ENCODE results near the gene CETN1.

DNA sequence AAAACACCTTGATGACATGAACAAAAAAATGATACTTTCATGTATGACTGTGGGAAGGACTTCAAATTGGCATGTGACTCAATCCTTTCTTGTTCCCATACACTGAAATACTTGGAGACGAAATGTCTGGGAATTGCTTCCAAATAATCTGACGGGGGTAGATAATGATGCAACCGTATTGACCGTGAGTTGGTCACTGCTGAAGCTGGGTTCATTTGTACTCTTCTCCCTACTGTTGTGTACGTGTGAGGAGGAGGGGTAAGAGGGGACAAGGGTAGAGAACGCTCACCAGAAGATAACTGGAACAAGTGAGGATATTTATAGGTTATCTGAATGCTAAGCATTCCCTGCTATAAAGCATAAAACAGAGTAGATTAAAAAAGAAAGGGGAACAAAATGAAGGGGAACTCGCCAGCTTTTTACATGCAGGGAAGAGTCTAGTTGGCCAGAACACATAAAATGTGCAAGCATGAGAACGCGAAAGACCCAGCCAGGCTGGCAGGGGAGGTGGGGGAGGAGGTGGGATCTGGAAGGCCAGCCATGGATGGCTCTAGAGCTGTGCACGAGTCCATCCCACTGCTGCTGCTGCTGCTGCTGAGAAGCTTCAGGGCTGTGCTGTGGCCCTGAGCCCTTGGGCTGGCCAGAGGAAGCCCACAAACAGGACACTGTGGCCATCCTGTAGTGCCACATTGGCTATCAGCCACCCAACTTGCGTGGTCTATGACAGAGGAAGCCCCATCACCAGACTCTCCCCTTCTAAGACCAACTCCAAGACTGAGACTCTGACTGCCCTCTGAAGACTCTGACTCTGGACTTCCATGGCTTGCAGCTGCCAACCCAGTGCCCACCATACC, 15.2 kb upstream of the CETN1 start:
- no peak for TF ChIP-seq BHLHE40 (IDR thresholded peaks at IDR 0.05; ENCODE audit: borderline replicate concordance)
- TF ChIP-seq SP1 (IDR thresholded peaks at IDR 0.05): no peak
- TF ChIP-seq L3MBTL2 (conservative IDR thresholded peaks at IDR 0.05): no peak
- no peak for TF ChIP-seq LEF1 (IDR thresholded peaks at IDR 0.05; ENCODE audit: borderline replicate concordance)
- no peak for TF ChIP-seq FOXK2 (IDR thresholded peaks at IDR 0.05)
- TF ChIP-seq CTBP1 (IDR thresholded peaks at IDR 0.05; ENCODE audit: borderline replicate concordance): no peak
- no peak for TF ChIP-seq FOXM1 (IDR thresholded peaks at IDR 0.05; ENCODE audit: borderline replicate concordance)
- TF ChIP-seq ZNF384 (IDR thresholded peaks at IDR 0.05): no peak
- no peak for TF ChIP-seq HDGF (IDR thresholded peaks at IDR 0.05; ENCODE audit: borderline replicate concordance)
- TF ChIP-seq NFRKB (IDR thresholded peaks at IDR 0.05): no peak
- TF ChIP-seq SUZ12 (IDR thresholded peaks at IDR 0.05): no peak
- no peak for TF ChIP-seq FOXA1 (IDR thresholded peaks at IDR 0.05)
- TF ChIP-seq PKNOX1 (IDR thresholded peaks at IDR 0.05): no peak

Measured in HEK293T (cell line).